SU-DHL-6 (cell line): ENCODE results near the gene PCARE.

Source experiments
- EZH2phosphoT487 ChIP-seq: fragments of 200-600 bp; sonication (generic), shearing (Covaris generic); conservative IDR thresholded peaks from 2 replicates; pipeline ENCODE4 v1.6.1; 2018; ENCODE audit warnings: mild to moderate bottlenecking, antibody characterized with exemption, low read length, moderate library complexity, mixed read lengths
- TF ChIP-seq, protein P1 (sequence below): fragments of 200-600 bp; sonication (generic); IDR thresholded peaks from one replicate; pipeline ENCODE4 v1.5.1; 2017; ENCODE audit warnings: antibody characterized with exemption, mild to moderate bottlenecking, low read length, moderate library complexity; ENCODE audit not compliant: insufficient read depth, poor library complexity, severe bottlenecking

- TF ChIP-seq, protein P1, sequence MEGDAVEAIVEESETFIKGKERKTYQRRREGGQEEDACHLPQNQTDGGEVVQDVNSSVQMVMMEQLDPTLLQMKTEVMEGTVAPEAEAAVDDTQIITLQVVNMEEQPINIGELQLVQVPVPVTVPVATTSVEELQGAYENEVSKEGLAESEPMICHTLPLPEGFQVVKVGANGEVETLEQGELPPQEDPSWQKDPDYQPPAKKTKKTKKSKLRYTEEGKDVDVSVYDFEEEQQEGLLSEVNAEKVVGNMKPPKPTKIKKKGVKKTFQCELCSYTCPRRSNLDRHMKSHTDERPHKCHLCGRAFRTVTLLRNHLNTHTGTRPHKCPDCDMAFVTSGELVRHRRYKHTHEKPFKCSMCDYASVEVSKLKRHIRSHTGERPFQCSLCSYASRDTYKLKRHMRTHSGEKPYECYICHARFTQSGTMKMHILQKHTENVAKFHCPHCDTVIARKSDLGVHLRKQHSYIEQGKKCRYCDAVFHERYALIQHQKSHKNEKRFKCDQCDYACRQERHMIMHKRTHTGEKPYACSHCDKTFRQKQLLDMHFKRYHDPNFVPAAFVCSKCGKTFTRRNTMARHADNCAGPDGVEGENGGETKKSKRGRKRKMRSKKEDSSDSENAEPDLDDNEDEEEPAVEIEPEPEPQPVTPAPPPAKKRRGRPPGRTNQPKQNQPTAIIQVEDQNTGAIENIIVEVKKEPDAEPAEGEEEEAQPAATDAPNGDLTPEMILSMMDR = no peak
- TF ChIP-seq EZH2phosphoT487 = no peak
Measured at GRCh38 chr2:29123617-29124349, 49.5 kb upstream of the PCARE start.
